B cell (primary cell): ENCODE measurements around the gene RNPEPL1. TPM values are rescaled to one million over a fixed set of nuclear protein-coding genes. Genes with fewer than 3 reads are reported as not detected.

Experiments used
- ATAC-seq: fragments of 200-7000 bp; cut with Tn5 transposase; one replicate; pipeline ENCODE4 v1.10.0; 2021; ENCODE audit warnings: low read depth, mild to moderate bottlenecking, moderate number of reproducible peaks, moderate library complexity
- CTCF ChIA-PET: fragments of 350-600 bp; sonication (Branson Sonifier 250); formaldehyde crosslinking; loops from one replicate; lab custom pipeline; 2021; ENCODE audit warnings: antibody characterized with exemption, inconsistent platforms; lab: Charles Lee
- POLR2A ChIA-PET: fragments of 350-600 bp; sonication (Branson Sonifier 250); formaldehyde crosslinking; loops from one replicate; lab custom pipeline; 2021; ENCODE audit warnings: antibody characterized with exemption; lab: Charles Lee
- DNase-seq: peaks from one replicate; pipeline ENCODE4 v3.0.0; 2013
- H2AFZ ChIP-seq: 2 replicates; pipeline ENCODE4 v1.6.1; 2012; ENCODE audit warnings: mild to moderate bottlenecking, low read depth, low read length; ENCODE audit not compliant: insufficient read depth, poor library complexity, severe bottlenecking
- H3K27ac ChIP-seq, 2 donors: 1 replicate in 1 of 2; 2 replicates in 1 of 2; pipeline ENCODE4 v1.5.1; 2012 to 2013; ENCODE audit warnings: low read length in 2 of 2, mild to moderate bottlenecking in 2 of 2, moderate library complexity in 1 of 2
- H3K27me3 ChIP-seq, 4 experiments: fragments of 200-600 bp in 1 of 4; sonication (generic) in 1 of 4; replicated peaks in 1 of 4; 1 replicate in 2 of 4; 2 replicates in 2 of 4; pipeline versions ENCODE4 v1.6.1 to v1.7.0; 2013 to 2016; ENCODE audit warnings: low read length in 3 of 4, mild to moderate bottlenecking in 2 of 4, mixed read lengths in 1 of 4, moderate library complexity in 1 of 4; ENCODE audit not compliant: insufficient read depth in 4 of 4, control insufficient read depth in 3 of 4; ENCODE audit errors: control extremely low read depth in 1 of 4
- H3K36me3 ChIP-seq, 2 experiments: replicated peaks in 1 of 2; 1 replicate in 1 of 2; 2 replicates in 1 of 2; pipeline versions ENCODE4 v1.6.1 to v1.7.1; 2013; ENCODE audit warnings: low read length in 1 of 2; ENCODE audit not compliant: insufficient read depth in 2 of 2, control insufficient read depth in 1 of 2; ENCODE audit errors: control extremely low read depth in 1 of 2, extremely low read depth in 1 of 2
- H3K4me1 ChIP-seq, 2 donors: fragments of 200-600 bp in 1 of 2; sonication (generic) in 1 of 2; 1 replicate in 1 of 2; 2 replicates in 1 of 2; pipeline versions ENCODE4 v1.5.1 to v1.6.1; 2013 to 2017; ENCODE audit warnings: low read length in 2 of 2; ENCODE audit not compliant: control insufficient read depth in 2 of 2, insufficient read depth in 2 of 2
- H3K4me2 ChIP-seq: replicated peaks from 2 replicates; pipeline ENCODE3; 2012; ENCODE audit warnings: mild to moderate bottlenecking, low read depth, low read length; ENCODE audit not compliant: poor library complexity, severe bottlenecking
- H3K4me3 ChIP-seq, 5 experiments: fragments of 200-600 bp in 1 of 5; sonication (generic) in 1 of 5; 1 replicate in 3 of 5; 2 replicates in 2 of 5; pipeline versions ENCODE4 v1.5.1 to v1.7.0; 2011 to 2016; ENCODE audit warnings: low read length in 4 of 5, mild to moderate bottlenecking in 4 of 5, low read depth in 2 of 5, control low read depth in 1 of 5, moderate library complexity in 1 of 5; ENCODE audit not compliant: insufficient read depth in 1 of 5; ENCODE audit errors: control extremely low read depth in 1 of 5, extremely low read depth in 1 of 5
- H3K79me2 ChIP-seq: fragments of 200-600 bp; sonication (generic); one replicate; pipeline ENCODE4 v1.6.0; 2016; ENCODE audit warnings: low read length; ENCODE audit not compliant: control insufficient read depth, insufficient read depth
- H3K9ac ChIP-seq: fragments of 200-600 bp; sonication (generic); 2 replicates; pipeline ENCODE4 v1.6.1; 2017; ENCODE audit warnings: mild to moderate bottlenecking, low read length, moderate library complexity
- H3K9me3 ChIP-seq, 3 donors: one replicate each; pipeline versions ENCODE4 v1.6.1 to v1.7.1; 2013; ENCODE audit warnings: low read length in 2 of 3; ENCODE audit not compliant: control insufficient read depth in 2 of 3, insufficient read depth in 1 of 3; ENCODE audit errors: control extremely low read depth in 1 of 3
- H4K20me1 ChIP-seq: 2 replicates; pipeline ENCODE4 v1.6.0; 2012; ENCODE audit warnings: mild to moderate bottlenecking, low read length; ENCODE audit not compliant: insufficient read depth, control insufficient read depth, poor library complexity, severe bottlenecking
- H3K27ac Mint-ChIP-seq: one replicate; pipeline ENCODE4 v1.8.0; 2021; ENCODE audit warnings: mixed read lengths
- H3K27me3 Mint-ChIP-seq: one replicate; pipeline ENCODE4 v1.8.0; 2021; ENCODE audit warnings: mixed read lengths
- H3K4me1 Mint-ChIP-seq: one replicate; pipeline ENCODE4 v1.8.0; 2021; ENCODE audit warnings: mixed read lengths
- H3K4me3 Mint-ChIP-seq: one replicate; pipeline ENCODE4 v1.8.0; 2021; ENCODE audit warnings: mixed read lengths
- H3K9me3 Mint-ChIP-seq: one replicate; pipeline ENCODE4 v1.8.0; 2022; ENCODE audit warnings: mixed read lengths; ENCODE audit not compliant: insufficient read depth
- EZH2 ChIP-seq: IDR thresholded peaks from 2 replicates; pipeline ENCODE4 v1.6.1; 2012; ENCODE audit warnings: borderline replicate concordance, low read depth, mild to moderate bottlenecking, moderate library complexity, low read length; ENCODE audit not compliant: insufficient read depth, poor library complexity, severe bottlenecking
- WGBS: methylation state at CpG from one replicate; pipeline ENCODE4 v1.1.5; 2013; ENCODE audit warnings: missing lambda C conversion rate; ENCODE audit not compliant: insufficient coverage; 5-methylcytosine and 5-hydroxymethylcytosine counted together
- intact Hi-C: fragments of 100-400 bp; cut with micrococcal nuclease; formaldehyde crosslinking; loops from one replicate; pipeline ENCODE4 v1.10.0; 2022
- polyA plus RNA-seq: library from polyadenylated mRNA; depleted of rRNA; stranded (reverse); fragments of >200 nt; gene quantifications from 2 replicates; pipeline ENCODE4 v1.2.3, GENCODE V29; 2012
- total RNA-seq, 2 donors: library from RNA; stranded (reverse); fragments of 120-200 nt in 1 of 2; gene quantifications; 1 replicate in 1 of 2; 2 replicates in 1 of 2; pipeline versions ENCODE4 v1.2.3 to v1.2.4, GENCODE V29; 2013 to 2022
- TF ChIP-seq, protein P1 (sequence below): fragments of 200-600 bp; IDR thresholded peaks from one replicate; pipeline ENCODE4 v1.8.0; 2022; ENCODE audit warnings: antibody characterized with exemption, mild to moderate bottlenecking

RNPEPL1 gene
- total and polyA plus RNA-seq, 2 donors (not counting 1 experiment from before 2014, with no cell fraction given): 103 to 109 TPM

DNA sequence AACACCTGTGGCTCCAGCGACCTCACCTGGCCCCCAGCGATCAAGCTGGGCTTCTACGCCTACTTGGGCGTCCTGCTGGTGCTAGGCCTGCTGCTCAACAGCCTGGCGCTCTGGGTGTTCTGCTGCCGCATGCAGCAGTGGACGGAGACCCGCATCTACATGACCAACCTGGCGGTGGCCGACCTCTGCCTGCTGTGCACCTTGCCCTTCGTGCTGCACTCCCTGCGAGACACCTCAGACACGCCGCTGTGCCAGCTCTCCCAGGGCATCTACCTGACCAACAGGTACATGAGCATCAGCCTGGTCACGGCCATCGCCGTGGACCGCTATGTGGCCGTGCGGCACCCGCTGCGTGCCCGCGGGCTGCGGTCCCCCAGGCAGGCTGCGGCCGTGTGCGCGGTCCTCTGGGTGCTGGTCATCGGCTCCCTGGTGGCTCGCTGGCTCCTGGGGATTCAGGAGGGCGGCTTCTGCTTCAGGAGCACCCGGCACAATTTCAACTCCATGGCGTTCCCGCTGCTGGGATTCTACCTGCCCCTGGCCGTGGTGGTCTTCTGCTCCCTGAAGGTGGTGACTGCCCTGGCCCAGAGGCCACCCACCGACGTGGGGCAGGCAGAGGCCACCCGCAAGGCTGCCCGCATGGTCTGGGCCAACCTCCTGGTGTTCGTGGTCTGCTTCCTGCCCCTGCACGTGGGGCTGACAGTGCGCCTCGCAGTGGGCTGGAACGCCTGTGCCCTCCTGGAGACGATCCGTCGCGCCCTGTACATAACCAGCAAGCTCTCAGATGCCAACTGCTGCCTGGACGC lies 61.9 kb downstream of the RNPEPL1 start:
- Mint-ChIP-seq H3K4me3 (no peak overlapping the region), H3K27me3 (peaks cover 2% of the 10 kb centered on the region), H3K9me3 (peaks cover 4% of the 10 kb centered on the region), H3K4me1 (peaks cover 2% of the 10 kb centered on the region), H3K27ac (no peak overlapping the region)
- ATAC-seq (no peak), DNase-seq (no peak)
- H2AFZ ChIP-seq: no peak overlapping the region
- peaks cover 5 to 6% of the 10 kb centered on the region in 2 donors for H3K4me1 ChIP-seq
- ChIA-PET POLR2A (no interaction called here), CTCF (no interaction called here)
- peaks cover 0 to 3% (median 0%) of the 10 kb centered on the region in 4 experiments for H3K27me3 ChIP-seq
- H3K4me2 ChIP-seq: no peak overlapping the region
- H4K20me1 ChIP-seq: no peaks in the 10 kb centered on the region
- H3K27ac ChIP-seq: no peak overlapping the region
- no peaks in the 10 kb centered on the region for H3K36me3 ChIP-seq
- TF ChIP-seq EZH2: no peak
- TF ChIP-seq, protein P1, sequence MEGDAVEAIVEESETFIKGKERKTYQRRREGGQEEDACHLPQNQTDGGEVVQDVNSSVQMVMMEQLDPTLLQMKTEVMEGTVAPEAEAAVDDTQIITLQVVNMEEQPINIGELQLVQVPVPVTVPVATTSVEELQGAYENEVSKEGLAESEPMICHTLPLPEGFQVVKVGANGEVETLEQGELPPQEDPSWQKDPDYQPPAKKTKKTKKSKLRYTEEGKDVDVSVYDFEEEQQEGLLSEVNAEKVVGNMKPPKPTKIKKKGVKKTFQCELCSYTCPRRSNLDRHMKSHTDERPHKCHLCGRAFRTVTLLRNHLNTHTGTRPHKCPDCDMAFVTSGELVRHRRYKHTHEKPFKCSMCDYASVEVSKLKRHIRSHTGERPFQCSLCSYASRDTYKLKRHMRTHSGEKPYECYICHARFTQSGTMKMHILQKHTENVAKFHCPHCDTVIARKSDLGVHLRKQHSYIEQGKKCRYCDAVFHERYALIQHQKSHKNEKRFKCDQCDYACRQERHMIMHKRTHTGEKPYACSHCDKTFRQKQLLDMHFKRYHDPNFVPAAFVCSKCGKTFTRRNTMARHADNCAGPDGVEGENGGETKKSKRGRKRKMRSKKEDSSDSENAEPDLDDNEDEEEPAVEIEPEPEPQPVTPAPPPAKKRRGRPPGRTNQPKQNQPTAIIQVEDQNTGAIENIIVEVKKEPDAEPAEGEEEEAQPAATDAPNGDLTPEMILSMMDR: no peak
- peaks cover 0 to 30% (median 17%) of the 10 kb centered on the region in 3 donors for H3K9me3 ChIP-seq
- H3K79me2 ChIP-seq: no peaks in the 10 kb centered on the region
- H3K9ac ChIP-seq: no peak overlapping the region
- intact Hi-C loops: no loop called here
- 96% methylated on average over 50 of the region's 50 CpGs for WGBS
- H3K4me3 ChIP-seq: no peak overlapping the region

Other genes starting within 250 kb of the RNPEPL1 start
- 2.6 and 3.3 TPM in 2 replicates for gene GPC1, start 132.8 kb upstream of the RNPEPL1 start, total RNA-seq
- 1.2 and 1.6 TPM in 2 replicates for gene GPC1, start 132.8 kb upstream of the RNPEPL1 start, polyA plus RNA-seq
- 72.1 and 73.4 TPM in 2 replicates for gene ANKMY1, start 10.5 kb upstream of the RNPEPL1 start, total RNA-seq
- 39.8 and 51.7 TPM in 2 replicates for gene ANKMY1, start 10.5 kb upstream of the RNPEPL1 start, polyA plus RNA-seq
- gene DUSP28, start 8.1 kb upstream of the RNPEPL1 start, total RNA-seq: 19.0 TPM in 2 replicates
- 19.1 and 20.2 TPM in 2 replicates for gene DUSP28, start 8.1 kb upstream of the RNPEPL1 start, polyA plus RNA-seq
- gene CAPN10, start 18.2 kb downstream of the RNPEPL1 start, total RNA-seq: 73.4 and 88.9 TPM in 2 replicates
- gene CAPN10, start 18.2 kb downstream of the RNPEPL1 start, polyA plus RNA-seq: 79.7 and 92.1 TPM in 2 replicates
- gene GPR35, start 57.0 kb downstream of the RNPEPL1 start, total RNA-seq: 1.8 and 2.2 TPM in 2 replicates
- 9.6 and 14.0 TPM in 2 replicates for gene GPR35, start 57.0 kb downstream of the RNPEPL1 start, polyA plus RNA-seq
- gene AQP12B, start 114.4 kb downstream of the RNPEPL1 start, total RNA-seq: not detected in 2 replicates
- gene AQP12B, start 114.4 kb downstream of the RNPEPL1 start, polyA plus RNA-seq: not detected in 2 replicates
- not detected in 2 replicates for gene AQP12A, start 123.4 kb downstream of the RNPEPL1 start, total RNA-seq
- gene AQP12A, start 123.4 kb downstream of the RNPEPL1 start, polyA plus RNA-seq: not detected in 2 replicates